Middle frontal gyrus (tissue), 1 donor: Measurements from ENCODE around the gene XPO6.
"Not testable (repeated sequence)": the region's sequence is repeated elsewhere in the genome, so short reads cannot be mapped to it uniquely, and the experiment has no call there.

Experiments used
- DNase-seq: peaks from one replicate; pipeline ENCODE4 v3.0.0-alpha.2; 2015; ENCODE audit warnings: low spot score; ENCODE audit errors: extremely low spot score

Gene XPO6

GRCh38 chr16:28151180-28151579, 60.6 kb downstream of the XPO6 start:
- DNase-seq = no peak

GRCh38 chr16:28149011-28149888, 62.5 kb downstream of the XPO6 start:
- DNase-seq = no peak

- no peak for DNase-seq
Observed at GRCh38 chr16:28146536-28146935, 65.2 kb downstream of the XPO6 start.

GRCh38 chr16:28145796-28146195, 66.0 kb downstream of the XPO6 start:
- no peak for DNase-seq

- no peak for DNase-seq
Observed at GRCh38 chr16:28140788-28141618, 70.8 kb downstream of the XPO6 start.

GRCh38 chr16:28139530-28139929, 72.2 kb downstream of the XPO6 start:
- DNase-seq = no peak

- no peak for DNase-seq
Observed at GRCh38 chr16:28136751-28137434, 74.9 kb downstream of the XPO6 start.

- no peak for DNase-seq
Observed at GRCh38 chr16:28133666-28134065, 78.1 kb downstream of the XPO6 start.

- DNase-seq = no peak
Observed at GRCh38 chr16:28131743-28132393, 79.9 kb downstream of the XPO6 start.

- DNase-seq = no peak
Observed at GRCh38 chr16:28131181-28131580, 80.6 kb downstream of the XPO6 start.

GRCh38 chr16:28130099-28131088, 81.4 kb downstream of the XPO6 start:
- DNase-seq = no peak

GRCh38 chr16:28126684-28127620, 84.8 kb downstream of the XPO6 start:
- DNase-seq = no peak

GRCh38 chr16:28125592-28125991, 86.2 kb downstream of the XPO6 start:
- DNase-seq = no peak

GRCh38 chr16:28121527-28121926, 90.2 kb downstream of the XPO6 start:
- DNase-seq = no peak

- DNase-seq = no peak
Observed at GRCh38 chr16:28120754-28121153, 91.0 kb downstream of the XPO6 start.

GRCh38 chr16:28118637-28119036, 93.1 kb downstream of the XPO6 start:
- no peak for DNase-seq

GRCh38 chr16:28117168-28117565, 94.6 kb downstream of the XPO6 start:
- no peak for DNase-seq

GRCh38 chr16:28115866-28116265, 95.9 kb downstream of the XPO6 start:
- DNase-seq = not testable (repeated sequence)

- DNase-seq = no peak
Observed at GRCh38 chr16:28112908-28113307, 98.9 kb downstream of the XPO6 start.
